ENCODE measurements around the gene UBE2Q2. TPM values are rescaled to one million over a fixed set of nuclear protein-coding genes. Genes with fewer than 3 reads are reported as not detected.
"Not testable (repeated sequence)": the region's sequence is repeated elsewhere in the genome, so short reads cannot be mapped to it uniquely, and the experiment has no call there.

Gene UBE2Q2
- total RNA-seq, 1 experiment from 2014 or later = 27.0 TPM

DNA sequence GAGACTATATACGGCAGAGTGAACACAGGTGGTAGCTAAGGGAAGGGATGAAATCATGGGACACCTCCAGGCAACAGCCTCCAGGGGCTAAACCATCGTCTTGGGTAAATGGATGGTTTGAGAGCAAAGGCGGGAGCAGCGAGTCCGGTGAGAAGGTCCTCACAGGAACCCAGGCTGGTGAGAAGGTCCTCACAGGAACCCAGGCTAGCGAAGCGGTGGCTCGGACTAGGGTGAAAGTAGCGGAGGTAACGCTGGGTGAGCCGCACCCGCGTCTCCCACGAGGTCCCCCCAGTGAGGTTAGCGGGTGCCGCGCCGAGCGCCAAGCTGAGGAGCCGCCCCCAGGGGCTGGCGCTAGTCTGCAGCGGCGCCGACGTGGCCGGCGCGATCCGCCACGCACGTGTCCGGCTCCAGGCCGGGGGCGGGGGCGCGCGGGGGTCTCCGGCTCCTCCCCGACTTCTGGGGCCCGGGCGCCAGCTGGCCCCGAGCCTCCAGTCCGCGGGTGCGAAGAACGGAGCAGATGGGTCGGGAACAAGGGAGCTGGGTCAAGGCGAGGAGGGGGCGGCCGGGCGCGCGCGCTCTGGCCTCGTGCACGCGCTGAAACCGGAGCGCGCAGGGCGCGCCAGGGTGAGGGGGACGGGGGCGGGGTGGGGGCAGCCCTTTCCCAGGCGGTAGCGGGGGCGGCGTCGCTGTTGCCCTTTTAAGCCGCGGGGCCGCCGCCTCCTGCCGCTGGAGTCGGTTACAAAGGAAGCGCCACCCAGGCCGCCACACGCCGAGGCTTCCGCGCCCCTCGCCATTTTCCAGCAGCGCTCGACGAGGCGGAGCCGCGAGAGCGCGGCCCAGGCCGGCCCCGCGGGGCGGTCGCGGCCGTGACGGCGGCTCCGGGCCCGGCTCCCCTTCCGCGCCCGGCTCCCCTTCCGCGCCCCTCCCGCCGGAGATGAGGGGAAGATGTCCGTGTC, at the start of gene UBE2Q2 (continued):
- TF ChIP-seq, protein P1, sequence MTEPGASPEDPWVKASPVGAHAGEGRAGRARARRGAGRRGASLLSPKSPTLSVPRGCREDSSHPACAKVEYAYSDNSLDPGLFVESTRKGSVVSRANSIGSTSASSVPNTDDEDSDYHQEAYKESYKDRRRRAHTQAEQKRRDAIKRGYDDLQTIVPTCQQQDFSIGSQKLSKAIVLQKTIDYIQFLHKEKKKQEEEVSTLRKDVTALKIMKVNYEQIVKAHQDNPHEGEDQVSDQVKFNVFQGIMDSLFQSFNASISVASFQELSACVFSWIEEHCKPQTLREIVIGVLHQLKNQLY (CRISPR knock-in tag; IDR thresholded peaks at IDR 0.05) = no peak
- TF ChIP-seq, protein P2, sequence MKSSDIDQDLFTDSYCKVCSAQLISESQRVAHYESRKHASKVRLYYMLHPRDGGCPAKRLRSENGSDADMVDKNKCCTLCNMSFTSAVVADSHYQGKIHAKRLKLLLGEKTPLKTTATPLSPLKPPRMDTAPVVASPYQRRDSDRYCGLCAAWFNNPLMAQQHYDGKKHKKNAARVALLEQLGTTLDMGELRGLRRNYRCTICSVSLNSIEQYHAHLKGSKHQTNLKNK (CRISPR knock-in tag; IDR thresholded peaks at IDR 0.05) = no peak
- no peak for TF ChIP-seq RELA (CRISPR knock-in tag; IDR thresholded peaks at IDR 0.05; ENCODE audit: borderline replicate concordance)
- TF ChIP-seq, protein P3, sequence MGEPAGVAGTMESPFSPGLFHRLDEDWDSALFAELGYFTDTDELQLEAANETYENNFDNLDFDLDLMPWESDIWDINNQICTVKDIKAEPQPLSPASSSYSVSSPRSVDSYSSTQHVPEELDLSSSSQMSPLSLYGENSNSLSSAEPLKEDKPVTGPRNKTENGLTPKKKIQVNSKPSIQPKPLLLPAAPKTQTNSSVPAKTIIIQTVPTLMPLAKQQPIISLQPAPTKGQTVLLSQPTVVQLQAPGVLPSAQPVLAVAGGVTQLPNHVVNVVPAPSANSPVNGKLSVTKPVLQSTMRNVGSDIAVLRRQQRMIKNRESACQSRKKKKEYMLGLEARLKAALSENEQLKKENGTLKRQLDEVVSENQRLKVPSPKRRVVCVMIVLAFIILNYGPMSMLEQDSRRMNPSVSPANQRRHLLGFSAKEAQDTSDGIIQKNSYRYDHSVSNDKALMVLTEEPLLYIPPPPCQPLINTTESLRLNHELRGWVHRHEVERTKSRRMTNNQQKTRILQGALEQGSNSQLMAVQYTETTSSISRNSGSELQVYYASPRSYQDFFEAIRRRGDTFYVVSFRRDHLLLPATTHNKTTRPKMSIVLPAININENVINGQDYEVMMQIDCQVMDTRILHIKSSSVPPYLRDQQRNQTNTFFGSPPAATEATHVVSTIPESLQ (CRISPR knock-in tag; IDR thresholded peaks at IDR 0.05) = no peak

DNA sequence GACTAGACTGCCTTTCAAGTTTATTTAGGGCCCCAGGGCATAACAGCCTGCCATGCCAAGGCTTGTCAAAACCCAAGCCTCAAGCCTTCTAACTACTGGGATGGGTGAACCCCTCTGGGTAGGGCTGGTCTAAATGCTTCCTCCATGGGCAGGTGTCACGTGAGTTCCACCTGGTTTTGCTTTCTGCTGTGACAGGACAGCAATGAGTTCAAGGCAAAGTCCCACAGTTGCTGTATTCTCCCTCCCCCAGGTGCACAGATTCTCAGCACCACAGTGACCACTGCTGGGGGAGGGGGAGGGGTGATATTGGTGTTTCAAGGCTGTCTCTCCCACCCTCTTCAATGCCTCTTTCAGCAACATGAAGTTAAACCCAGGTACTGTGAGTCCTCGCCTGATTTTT, 46.9 kb upstream of the UBE2Q2 start:
- POLR2A ChIA-PET = no interaction called here
- no peak for ATAC-seq
- no peak for DNase-seq (ENCODE audit: low spot score)
- no peak overlapping the region for H3K4me3 Mint-ChIP-seq
- H3K27ac Mint-ChIP-seq = no peak overlapping the region
- CTCF ChIA-PET = no interaction called here
- peaks cover 34% of the 10 kb centered on the region for H3K27me3 Mint-ChIP-seq (ENCODE audit: low read depth)
- no peak for TF ChIP-seq TEAD1 (CRISPR knock-in tag; IDR thresholded peaks at IDR 0.05)
- TF ChIP-seq, protein P4, sequence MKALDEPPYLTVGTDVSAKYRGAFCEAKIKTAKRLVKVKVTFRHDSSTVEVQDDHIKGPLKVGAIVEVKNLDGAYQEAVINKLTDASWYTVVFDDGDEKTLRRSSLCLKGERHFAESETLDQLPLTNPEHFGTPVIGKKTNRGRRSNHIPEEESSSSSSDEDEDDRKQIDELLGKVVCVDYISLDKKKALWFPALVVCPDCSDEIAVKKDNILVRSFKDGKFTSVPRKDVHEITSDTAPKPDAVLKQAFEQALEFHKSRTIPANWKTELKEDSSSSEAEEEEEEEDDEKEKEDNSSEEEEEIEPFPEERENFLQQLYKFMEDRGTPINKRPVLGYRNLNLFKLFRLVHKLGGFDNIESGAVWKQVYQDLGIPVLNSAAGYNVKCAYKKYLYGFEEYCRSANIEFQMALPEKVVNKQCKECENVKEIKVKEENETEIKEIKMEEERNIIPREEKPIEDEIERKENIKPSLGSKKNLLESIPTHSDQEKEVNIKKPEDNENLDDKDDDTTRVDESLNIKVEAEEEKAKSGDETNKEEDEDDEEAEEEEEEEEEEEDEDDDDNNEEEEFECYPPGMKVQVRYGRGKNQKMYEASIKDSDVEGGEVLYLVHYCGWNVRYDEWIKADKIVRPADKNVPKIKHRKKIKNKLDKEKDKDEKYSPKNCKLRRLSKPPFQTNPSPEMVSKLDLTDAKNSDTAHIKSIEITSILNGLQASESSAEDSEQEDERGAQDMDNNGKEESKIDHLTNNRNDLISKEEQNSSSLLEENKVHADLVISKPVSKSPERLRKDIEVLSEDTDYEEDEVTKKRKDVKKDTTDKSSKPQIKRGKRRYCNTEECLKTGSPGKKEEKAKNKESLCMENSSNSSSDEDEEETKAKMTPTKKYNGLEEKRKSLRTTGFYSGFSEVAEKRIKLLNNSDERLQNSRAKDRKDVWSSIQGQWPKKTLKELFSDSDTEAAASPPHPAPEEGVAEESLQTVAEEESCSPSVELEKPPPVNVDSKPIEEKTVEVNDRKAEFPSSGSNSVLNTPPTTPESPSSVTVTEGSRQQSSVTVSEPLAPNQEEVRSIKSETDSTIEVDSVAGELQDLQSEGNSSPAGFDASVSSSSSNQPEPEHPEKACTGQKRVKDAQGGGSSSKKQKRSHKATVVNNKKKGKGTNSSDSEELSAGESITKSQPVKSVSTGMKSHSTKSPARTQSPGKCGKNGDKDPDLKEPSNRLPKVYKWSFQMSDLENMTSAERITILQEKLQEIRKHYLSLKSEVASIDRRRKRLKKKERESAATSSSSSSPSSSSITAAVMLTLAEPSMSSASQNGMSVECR (CRISPR knock-in tag; IDR thresholded peaks at IDR 0.05; ENCODE audit: borderline replicate concordance) = no peak
- TF ChIP-seq EMX1 (CRISPR knock-in tag; IDR thresholded peaks at IDR 0.05) = no peak
- no peak for TF ChIP-seq RELA (CRISPR knock-in tag; IDR thresholded peaks at IDR 0.05; ENCODE audit: borderline replicate concordance)
- TF ChIP-seq ZNF423 (CRISPR knock-in tag; IDR thresholded peaks at IDR 0.05) = no peak
- H3K4me1 Mint-ChIP-seq = peaks cover 2% of the 10 kb centered on the region; the same call in 1 of the 2 replicates
- H3K36me3 Mint-ChIP-seq = no peaks in the 10 kb centered on the region
- H3K9me3 Mint-ChIP-seq = peaks cover 9% of the 10 kb centered on the region; the same call in 1 of the 2 replicates

DNA sequence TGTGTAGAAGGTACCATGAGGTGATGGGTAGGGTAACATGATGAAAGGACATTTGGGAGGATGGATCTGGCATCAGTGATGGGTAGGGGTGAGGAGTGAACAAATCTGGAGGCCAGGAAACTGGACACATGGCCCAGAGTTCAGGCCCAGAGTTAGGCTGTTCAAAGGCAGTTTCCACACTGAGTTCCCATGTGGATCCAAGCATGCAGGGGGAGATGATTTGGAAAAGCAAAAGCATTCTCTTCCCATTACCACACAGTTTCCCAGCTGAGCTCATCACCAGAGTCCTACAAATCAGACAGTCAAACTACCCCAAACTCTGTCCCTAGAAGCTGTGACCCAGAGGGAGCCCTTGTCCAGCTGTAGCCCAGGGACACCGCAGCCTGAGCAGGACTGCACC, 46.1 kb upstream of the UBE2Q2 start:
- DNase-seq (ENCODE audit: low spot score); H3K27ac Mint-ChIP-seq; H3K4me3 Mint-ChIP-seq; POLR2A ChIA-PET; ATAC-seq; H3K36me3 Mint-ChIP-seq; H3K9me3 Mint-ChIP-seq; H3K4me1 Mint-ChIP-seq: not testable (repeated sequence)
- H3K27me3 Mint-ChIP-seq (ENCODE audit: low read depth) = peaks cover 41% of the 10 kb centered on the region
- CTCF ChIA-PET = interaction anchor here (0.9 to 1.2 kb wide), 3 partner anchors 11 to 342 kb away, joined by 3 to 5 read pairs (median 4); no protein-coding TSS in a partner anchor

DNA sequence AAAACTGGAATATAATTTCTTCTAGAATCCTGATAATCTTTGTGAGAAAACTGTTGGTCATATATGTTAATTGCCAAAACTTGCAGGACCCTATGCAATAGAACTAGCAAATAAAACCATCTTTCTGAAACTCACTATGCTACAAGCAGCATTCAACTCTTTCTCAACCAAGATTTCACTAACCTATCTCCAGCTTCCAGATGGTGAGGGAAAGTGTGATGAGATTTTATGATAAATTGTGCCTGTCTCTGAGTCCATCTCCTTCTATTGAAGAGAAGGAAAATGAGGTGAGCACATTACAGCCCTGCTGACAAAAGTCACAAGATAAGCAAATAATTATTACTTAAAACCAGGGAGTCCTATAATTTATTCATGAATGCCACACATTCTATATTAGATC, 44.1 kb upstream of the UBE2Q2 start:
- DNase-seq (ENCODE audit: low spot score) (no peak), ATAC-seq (no peak)
- H3K27ac Mint-ChIP-seq = no peak overlapping the region
- peaks cover 5% of the 10 kb centered on the region; the same call in 1 of the 2 replicates for H3K9me3 Mint-ChIP-seq
- H3K4me3 Mint-ChIP-seq = no peak overlapping the region
- ChIA-PET CTCF (no interaction called here), POLR2A (no interaction called here)
- no peaks in the 10 kb centered on the region for H3K36me3 Mint-ChIP-seq
- H3K27me3 Mint-ChIP-seq (ENCODE audit: low read depth) = peaks cover 50% of the 10 kb centered on the region
- peaks cover 13% of the 10 kb centered on the region for H3K4me1 Mint-ChIP-seq
- TF ChIP-seq MYBL2 (CRISPR knock-in tag; IDR thresholded peaks at IDR 0.05) = no peak
- no peak for TF ChIP-seq JUN (CRISPR knock-in tag; IDR thresholded peaks at IDR 0.05)
- no peak for TF ChIP-seq ZNF263 (CRISPR knock-in tag; IDR thresholded peaks at IDR 0.05; ENCODE audit: low read depth)
- no peak for TF ChIP-seq ELF4 (CRISPR knock-in tag; IDR thresholded peaks at IDR 0.05; ENCODE audit: low read depth)
- TF ChIP-seq, protein P5, sequence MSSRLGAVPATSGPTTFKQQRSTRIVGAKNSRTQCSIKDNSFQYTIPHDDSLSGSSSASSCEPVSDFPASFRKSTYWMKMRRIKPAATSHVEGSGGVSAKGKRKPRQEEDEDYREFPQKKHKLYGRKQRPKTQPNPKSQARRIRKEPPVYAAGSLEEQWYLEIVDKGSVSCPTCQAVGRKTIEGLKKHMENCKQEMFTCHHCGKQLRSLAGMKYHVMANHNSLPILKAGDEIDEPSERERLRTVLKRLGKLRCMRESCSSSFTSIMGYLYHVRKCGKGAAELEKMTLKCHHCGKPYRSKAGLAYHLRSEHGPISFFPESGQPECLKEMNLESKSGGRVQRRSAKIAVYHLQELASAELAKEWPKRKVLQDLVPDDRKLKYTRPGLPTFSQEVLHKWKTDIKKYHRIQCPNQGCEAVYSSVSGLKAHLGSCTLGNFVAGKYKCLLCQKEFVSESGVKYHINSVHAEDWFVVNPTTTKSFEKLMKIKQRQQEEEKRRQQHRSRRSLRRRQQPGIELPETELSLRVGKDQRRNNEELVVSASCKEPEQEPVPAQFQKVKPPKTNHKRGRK (CRISPR knock-in tag; IDR thresholded peaks at IDR 0.05; ENCODE audit: borderline replicate concordance) = no peak
- TF ChIP-seq, protein P6, sequence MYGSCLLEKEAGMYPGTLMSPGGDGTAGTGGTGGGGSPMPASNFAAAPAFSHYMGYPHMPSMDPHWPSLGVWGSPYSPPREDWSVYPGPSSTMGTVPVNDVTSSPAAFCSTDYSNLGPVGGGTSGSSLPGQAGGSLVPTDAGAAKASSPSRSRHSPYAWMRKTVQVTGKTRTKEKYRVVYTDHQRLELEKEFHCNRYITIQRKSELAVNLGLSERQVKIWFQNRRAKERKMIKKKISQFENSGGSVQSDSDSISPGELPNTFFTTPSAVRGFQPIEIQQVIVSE (CRISPR knock-in tag; IDR thresholded peaks at IDR 0.05; ENCODE audit: borderline replicate concordance) = no peak
- no peak for TF ChIP-seq TP53 (CRISPR knock-in tag; IDR thresholded peaks at IDR 0.05)
- TF ChIP-seq FOXK1 (CRISPR knock-in tag; IDR thresholded peaks at IDR 0.05) = no peak
- TF ChIP-seq ZNF671 (CRISPR knock-in tag; IDR thresholded peaks at IDR 0.05) = no peak

All from WTC11 (cell line).